ENCODE data around the gene RPSA.
"Not testable (repeated sequence)": the region's sequence is repeated elsewhere in the genome, so short reads cannot be mapped to it uniquely, and the experiment has no call there.

Gene RPSA

GRCh38 chr3:39388741-39389248 lies 17.7 kb upstream of the RPSA start:
- no peak for DNase-seq (ENCODE audit: low read depth, low spot score)

GRCh38 chr3:39390181-39390580 lies 16.3 kb upstream of the RPSA start:
- DNase-seq (ENCODE audit: low read depth, low spot score): no peak

- no peak for DNase-seq (ENCODE audit: low read depth, low spot score)
Observed at GRCh38 chr3:39396690-39397089, 9.8 kb upstream of the RPSA start.

GRCh38 chr3:39398700-39399099 lies 7.8 kb upstream of the RPSA start:
- DNase-seq (ENCODE audit: low read depth, low spot score): no peak

GRCh38 chr3:39401983-39402382 lies 4.5 kb upstream of the RPSA start:
- no peak for DNase-seq (ENCODE audit: low read depth, low spot score)

- peak; percentile 94 for DNase-seq (ENCODE audit: low read depth, low spot score)
Observed at GRCh38 chr3:39404943-39405686, 1.4 kb upstream of the RPSA start.

GRCh38 chr3:39405687-39406367 lies 693 bp upstream of the RPSA start:
- peak; percentile 51 for DNase-seq (ENCODE audit: low read depth, low spot score)

GRCh38 chr3:39407259-39407629 lies 724 bp downstream of the RPSA start:
- DNase-seq (ENCODE audit: low read depth, low spot score): no peak

- no peak for DNase-seq (ENCODE audit: low read depth, low spot score)
Observed at GRCh38 chr3:39407773-39408492, 1.4 kb downstream of the RPSA start.

GRCh38 chr3:39408493-39409372 lies 2.2 kb downstream of the RPSA start:
- peak; percentile 50 for DNase-seq (ENCODE audit: low read depth, low spot score)

GRCh38 chr3:39409514-39410136 lies 3.1 kb downstream of the RPSA start:
- no peak for DNase-seq (ENCODE audit: low read depth, low spot score)

- DNase-seq (ENCODE audit: low read depth, low spot score): no peak
Observed at GRCh38 chr3:39410893-39411292, 4.4 kb downstream of the RPSA start.

- no peak for DNase-seq (ENCODE audit: low read depth, low spot score)
Observed at GRCh38 chr3:39412668-39413260, 6.2 kb downstream of the RPSA start.

- DNase-seq (ENCODE audit: low read depth, low spot score): no peak
Observed at GRCh38 chr3:39413691-39414420, 7.3 kb downstream of the RPSA start.

GRCh38 chr3:39414421-39414907 lies 7.9 kb downstream of the RPSA start:
- peak; percentile 35 for DNase-seq (ENCODE audit: low read depth, low spot score)

- not testable (repeated sequence) for DNase-seq (ENCODE audit: low read depth, low spot score)
Observed at GRCh38 chr3:39415302-39415701, 8.8 kb downstream of the RPSA start.

GRCh38 chr3:39415983-39416382 lies 9.5 kb downstream of the RPSA start:
- DNase-seq (ENCODE audit: low read depth, low spot score): peak; percentile 34

GRCh38 chr3:39416998-39417397 lies 10.5 kb downstream of the RPSA start:
- DNase-seq (ENCODE audit: low read depth, low spot score): not testable (repeated sequence)

- peak; percentile 63 for DNase-seq (ENCODE audit: low read depth, low spot score)
Observed at GRCh38 chr3:39418556-39419225, 12.2 kb downstream of the RPSA start.

All from ELF-1 (cell line).